Activated CD4-positive, alpha-beta memory T cell treated with anti-CD3 and anti-CD28 coated beads, Interleukin-2, amount 10 ng/mL, durations not matched to agents 7 days and 5 days (primary cell): ENCODE measurements around the gene C19orf44. TPM values are rescaled to one million over a fixed set of nuclear protein-coding genes. Genes with fewer than 3 reads are reported as not detected.

Source experiments
- CTCF ChIA-PET: fragments of 350-600 bp; sonication (Branson Sonifier 250); formaldehyde crosslinking; loops from one replicate; lab custom pipeline; 2021; ENCODE audit warnings: antibody characterized with exemption, inconsistent platforms; lab: Charles Lee
- POLR2A ChIA-PET: fragments of 350-600 bp; sonication (Branson Sonifier 250); formaldehyde crosslinking; loops from one replicate; lab custom pipeline; 2021; ENCODE audit warnings: antibody characterized with exemption; lab: Charles Lee
- DNase-seq: peaks from one replicate; pipeline ENCODE4 v3.0.0-alpha.2; 2020
- H3K27ac Mint-ChIP-seq: one replicate; pipeline ENCODE4 v1.8.0; 2021; ENCODE audit warnings: mild to moderate bottlenecking, mixed read lengths
- H3K27me3 Mint-ChIP-seq: one replicate; pipeline ENCODE4 v1.8.0; 2021; ENCODE audit warnings: mixed read lengths
- H3K36me3 Mint-ChIP-seq: one replicate; pipeline ENCODE4 v1.8.0; 2021; ENCODE audit warnings: low read depth, mixed read lengths
- H3K4me1 Mint-ChIP-seq: one replicate; pipeline ENCODE4 v1.8.0; 2021; ENCODE audit warnings: mixed read lengths
- H3K4me3 Mint-ChIP-seq: one replicate; pipeline ENCODE4 v1.8.0; 2021; ENCODE audit warnings: mild to moderate bottlenecking, mixed read lengths
- H3K9me3 Mint-ChIP-seq: one replicate; pipeline ENCODE4 v1.8.0; 2021; ENCODE audit warnings: mixed read lengths
- total RNA-seq, 2 experiments: library from RNA; stranded (reverse); gene quantifications; one replicate each; pipeline ENCODE4 v1.2.3, GENCODE V29; 2021

Gene C19orf44
- total RNA-seq, 2 experiments from 2014 or later: 2.6 to 3.3 TPM

DNA sequence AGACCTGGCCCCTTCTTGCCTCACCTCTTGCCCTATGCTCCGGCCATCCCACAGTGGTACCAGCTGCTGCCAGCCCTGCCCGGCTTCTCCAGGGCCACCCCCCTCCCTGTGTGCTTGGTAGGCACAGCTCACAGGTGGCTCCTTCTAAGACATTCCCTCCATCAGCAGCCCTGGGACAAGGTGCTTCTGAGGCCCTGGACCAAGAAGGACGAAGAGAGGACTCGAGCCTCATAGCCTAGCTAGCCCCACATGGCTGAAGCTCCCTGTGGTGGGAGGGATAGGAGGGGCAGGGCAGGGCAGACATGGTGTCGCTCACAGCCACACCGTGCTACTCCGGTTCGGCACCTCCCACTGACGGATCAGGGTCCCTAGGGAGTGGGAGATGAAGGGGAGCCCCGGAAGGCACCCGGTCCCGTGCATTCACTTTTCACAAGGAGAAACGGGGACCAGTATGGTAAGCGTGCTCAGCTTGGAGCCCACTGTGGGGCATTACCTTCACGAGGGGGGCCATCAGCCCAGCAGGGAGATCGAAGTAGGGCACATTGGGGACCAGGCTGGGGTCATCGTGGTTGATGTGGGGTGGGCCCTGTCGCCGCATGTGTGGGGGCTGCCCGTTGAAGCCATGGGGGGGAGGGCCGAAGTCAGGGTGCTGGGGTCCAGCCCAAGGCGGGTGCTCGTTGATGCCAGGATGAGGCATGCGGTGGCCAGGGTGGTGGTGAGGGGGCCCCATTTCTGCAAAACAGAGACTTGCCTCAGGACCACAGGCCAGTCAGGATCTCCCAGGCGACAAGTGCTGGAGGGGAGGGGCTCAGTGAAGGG, 26.6 kb downstream of the C19orf44 start:
- H3K4me1 Mint-ChIP-seq: no peaks in the 10 kb centered on the region
- ChIA-PET POLR2A (interaction anchor here (1.3 kb wide), 1 partner anchor 19 kb away, joined by 4 read pairs; no protein-coding TSS in a partner anchor), CTCF (no interaction called here)
- no peaks in the 10 kb centered on the region for H3K9me3 Mint-ChIP-seq
- no peaks in the 10 kb centered on the region for H3K27me3 Mint-ChIP-seq
- no peak overlapping the region for H3K27ac Mint-ChIP-seq
- H3K36me3 Mint-ChIP-seq: peaks cover 70% of the 10 kb centered on the region
- no peak for DNase-seq
- no peak overlapping the region for H3K4me3 Mint-ChIP-seq

DNA sequence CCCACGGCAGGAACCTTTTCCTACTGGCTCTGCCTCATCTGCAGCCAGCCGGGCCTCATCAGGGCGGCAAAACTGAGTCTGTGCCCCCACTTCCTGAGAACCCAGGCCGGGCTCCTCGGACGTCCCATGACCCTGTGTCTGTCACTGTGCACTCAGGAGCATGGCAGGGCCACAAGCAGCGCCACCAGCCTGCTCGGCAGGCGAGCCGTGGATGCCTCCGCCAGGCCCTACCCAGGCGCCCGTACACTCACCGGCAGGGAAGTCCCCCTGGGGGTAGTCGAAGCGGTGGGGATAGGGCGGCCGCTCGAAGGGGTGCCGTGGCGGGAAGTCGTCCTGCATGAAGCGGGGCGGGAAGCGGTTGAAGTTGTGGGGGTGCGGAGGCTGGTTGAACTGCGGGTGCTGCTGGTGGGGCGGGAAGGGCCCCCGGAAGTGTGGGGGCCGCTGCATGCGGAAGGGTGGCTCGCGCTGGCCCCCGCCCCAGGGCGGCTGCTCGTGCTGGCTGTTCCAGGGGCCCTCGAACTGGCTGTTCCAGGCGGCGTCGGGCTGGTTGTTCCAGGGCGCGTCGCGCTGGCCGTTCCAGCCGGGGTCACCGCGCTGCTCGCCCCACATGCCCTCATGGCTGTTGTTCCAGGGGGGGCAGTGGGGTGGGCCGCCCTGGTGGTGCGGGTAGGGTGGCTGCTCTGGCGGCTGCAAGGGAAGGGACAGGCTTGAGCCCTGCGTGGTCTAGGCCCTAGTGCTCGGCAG, 29.0 kb downstream of the C19orf44 start:
- no peaks in the 10 kb centered on the region for H3K27me3 Mint-ChIP-seq
- H3K4me3 Mint-ChIP-seq: no peak overlapping the region
- H3K9me3 Mint-ChIP-seq: no peaks in the 10 kb centered on the region
- POLR2A ChIA-PET: interaction anchor here (0.6 to 1.2 kb wide), 2 partner anchors 18 to 29 kb away, joined by 3 read pairs; partner anchors contain the start of genes C19orf44 and CALR3
- peaks cover 62% of the 10 kb centered on the region for H3K36me3 Mint-ChIP-seq
- CTCF ChIA-PET: no interaction called here
- no peaks in the 10 kb centered on the region for H3K4me1 Mint-ChIP-seq
- DNase-seq: no peak
- H3K27ac Mint-ChIP-seq: no peak overlapping the region

DNA sequence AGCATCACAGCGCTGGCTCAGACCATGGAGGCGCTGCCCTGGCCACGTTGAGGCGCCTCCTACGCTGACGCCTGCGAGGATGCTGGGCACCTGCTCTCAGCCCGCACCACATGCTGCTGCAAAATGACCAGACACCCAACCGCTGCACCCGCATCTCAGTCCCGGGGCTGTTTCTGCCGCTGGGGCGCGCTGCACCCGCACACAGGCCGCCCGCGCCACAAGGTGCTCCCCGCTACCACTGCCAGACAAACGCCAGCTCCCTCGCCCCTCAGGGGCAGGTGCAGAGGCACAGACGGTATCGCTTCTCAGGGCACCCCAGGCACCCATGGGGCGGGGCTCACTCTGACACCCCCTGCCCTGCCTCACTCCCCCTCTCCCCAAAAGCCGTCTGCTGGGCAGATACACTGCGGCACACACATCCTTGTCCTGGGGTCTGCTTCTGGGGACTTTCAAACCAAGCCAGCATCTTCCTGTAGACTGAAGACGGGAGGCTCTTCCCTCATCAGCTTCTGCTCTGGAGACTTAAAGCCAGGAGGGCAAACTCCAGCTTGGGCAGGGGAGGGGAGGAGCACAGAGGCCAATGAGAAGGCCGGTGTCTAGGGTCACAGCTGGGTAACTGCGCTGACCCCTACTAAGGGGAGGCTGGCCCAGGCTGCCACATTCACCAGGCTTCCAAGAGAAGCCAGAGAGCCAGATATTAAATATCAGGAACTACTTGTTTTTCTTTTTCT, 29.7 kb downstream of the C19orf44 start:
- no peak overlapping the region for H3K4me3 Mint-ChIP-seq
- no peaks in the 10 kb centered on the region for H3K9me3 Mint-ChIP-seq
- no peaks in the 10 kb centered on the region for H3K4me1 Mint-ChIP-seq
- no peak overlapping the region for H3K27ac Mint-ChIP-seq
- no peaks in the 10 kb centered on the region for H3K27me3 Mint-ChIP-seq
- DNase-seq: no peak
- ChIA-PET CTCF (interaction anchor here (0.6 to 1.9 kb wide), 3 partner anchors 10 to 84 kb away, joined by 3 to 4 read pairs (median 4); no protein-coding TSS in a partner anchor), POLR2A (interaction anchor here (1.4 kb wide), 1 partner anchor 9 kb away, joined by 5 read pairs; no protein-coding TSS in a partner anchor)
- H3K36me3 Mint-ChIP-seq: peaks cover 59% of the 10 kb centered on the region

DNA sequence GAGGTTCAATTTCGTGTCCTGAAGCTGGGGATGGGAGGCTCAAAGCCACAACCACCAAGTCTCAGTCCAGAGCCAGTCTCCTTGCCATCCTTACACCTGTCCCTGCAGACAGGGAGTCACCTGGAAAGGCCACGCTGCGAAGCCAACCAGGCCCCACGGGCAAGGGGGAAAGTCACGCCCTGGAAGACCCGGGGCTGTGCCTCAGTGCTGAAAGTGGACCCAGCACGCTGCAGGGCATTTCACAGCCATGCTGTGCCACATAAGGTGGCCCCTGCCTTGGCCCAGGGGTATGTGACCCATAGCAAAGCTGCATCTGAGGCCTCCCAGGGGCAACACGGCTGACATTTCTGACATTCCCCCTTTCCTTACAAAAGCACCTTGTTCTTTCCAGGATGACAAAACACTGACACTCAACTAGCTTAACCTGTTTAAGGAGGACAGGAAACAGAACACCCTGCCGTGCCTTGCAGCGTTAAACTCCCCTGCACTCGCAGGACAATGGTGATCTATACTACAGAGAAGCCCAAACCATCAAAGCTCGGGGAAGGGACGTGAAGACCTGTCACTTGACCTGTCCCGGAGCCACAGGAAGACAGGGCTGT, 31.2 kb downstream of the C19orf44 start:
- H3K27me3 Mint-ChIP-seq: no peaks in the 10 kb centered on the region
- no peaks in the 10 kb centered on the region for H3K9me3 Mint-ChIP-seq
- CTCF ChIA-PET: interaction anchor here (0.6 to 1.9 kb wide), 5 partner anchors 12 to 181 kb away, joined by 3 to 6 read pairs (median 4); no protein-coding TSS in a partner anchor
- POLR2A ChIA-PET: interaction anchor here (0.5 to 1.1 kb wide), 4 partner anchors 12 to 99 kb away, joined by 3 to 4 read pairs (median 4); no protein-coding TSS in a partner anchor
- no peak overlapping the region for H3K27ac Mint-ChIP-seq
- DNase-seq: no peak
- H3K4me3 Mint-ChIP-seq: no peak overlapping the region
- peaks cover 63% of the 10 kb centered on the region for H3K36me3 Mint-ChIP-seq
- no peaks in the 10 kb centered on the region for H3K4me1 Mint-ChIP-seq

DNA sequence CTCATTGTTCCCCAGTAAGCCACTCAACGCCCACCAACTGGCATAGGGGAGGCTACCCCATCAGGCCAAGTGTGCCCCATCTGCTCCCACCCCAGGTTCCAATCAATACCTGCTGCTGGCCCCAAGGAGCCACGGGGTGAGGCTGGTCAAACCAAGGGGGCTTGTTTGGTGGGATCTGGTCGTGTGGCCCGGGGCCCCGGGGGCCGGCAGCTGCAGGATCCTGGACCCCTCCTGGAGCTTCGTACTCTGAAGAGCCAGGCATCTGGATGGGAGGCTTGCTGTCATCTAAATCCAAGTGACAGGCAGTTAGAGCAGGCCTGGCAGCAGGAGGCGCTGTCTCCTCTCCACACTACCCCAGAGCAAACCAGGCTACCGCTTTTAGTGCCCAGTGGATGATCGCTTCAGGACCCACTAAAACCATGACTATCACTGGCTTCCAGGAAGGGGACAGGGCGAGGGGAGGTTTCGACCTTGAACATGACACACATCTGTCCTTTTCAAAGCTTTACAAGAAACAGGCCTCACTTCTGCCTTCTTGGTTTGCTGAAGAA, 31.9 kb downstream of the C19orf44 start:
- peak; percentile 62 for DNase-seq
- Mint-ChIP-seq H3K9me3 (no peaks in the 10 kb centered on the region), H3K27ac (no peak overlapping the region), H3K36me3 (peaks cover 60% of the 10 kb centered on the region), H3K4me3 (no peak overlapping the region), H3K4me1 (no peaks in the 10 kb centered on the region), H3K27me3 (no peaks in the 10 kb centered on the region)
- ChIA-PET CTCF (interaction anchor here (1.2 to 1.9 kb wide), 4 partner anchors 13 to 34 kb away, joined by 3 to 6 read pairs (median 4); no protein-coding TSS in a partner anchor), POLR2A (interaction anchor here (0.5 to 1.1 kb wide), 3 partner anchors 22 to 98 kb away, joined by 3 to 4 read pairs (median 3); no protein-coding TSS in a partner anchor)

DNA sequence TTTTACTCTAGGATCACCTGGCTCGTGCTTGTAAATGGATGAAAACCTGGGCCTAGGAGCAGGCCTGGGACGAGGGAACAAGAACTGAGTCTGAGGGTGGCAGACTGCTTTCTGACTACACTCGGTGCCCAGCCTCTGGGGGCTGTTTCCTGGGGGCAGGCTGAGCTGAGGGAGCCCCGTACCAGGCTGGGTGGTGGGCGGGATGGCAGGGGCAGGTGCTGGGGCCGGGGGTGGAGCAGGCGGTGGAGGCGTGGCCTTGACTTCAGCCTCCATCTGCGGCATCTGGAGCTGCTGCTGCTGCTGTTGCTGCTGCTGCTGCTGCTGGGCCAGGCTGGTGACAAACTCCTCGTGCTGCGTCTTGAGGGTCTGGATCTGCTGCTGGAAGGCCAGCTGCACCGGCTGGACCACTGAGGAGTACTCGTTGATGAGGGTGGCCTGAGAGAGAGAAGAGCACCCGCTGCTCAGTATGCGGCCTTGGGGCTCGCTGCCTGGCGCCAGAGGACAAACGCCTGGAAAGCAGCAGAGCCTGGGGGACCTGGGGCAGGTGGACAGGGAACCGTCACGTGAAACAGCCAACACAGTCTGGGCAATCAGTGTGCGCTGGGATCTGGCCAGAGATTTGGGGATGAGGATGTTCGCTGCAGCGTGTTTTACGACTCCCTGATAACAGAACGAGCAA, 33.4 kb downstream of the C19orf44 start:
- H3K36me3 Mint-ChIP-seq: peaks cover 55% of the 10 kb centered on the region
- H3K9me3 Mint-ChIP-seq: no peaks in the 10 kb centered on the region
- no peak overlapping the region for H3K27ac Mint-ChIP-seq
- H3K4me3 Mint-ChIP-seq: no peak overlapping the region
- no peak for DNase-seq
- no peaks in the 10 kb centered on the region for H3K4me1 Mint-ChIP-seq
- POLR2A ChIA-PET: no interaction called here
- CTCF ChIA-PET: interaction anchor here (1.8 kb wide), 1 partner anchor 13 kb away, joined by 6 read pairs; no protein-coding TSS in a partner anchor
- H3K27me3 Mint-ChIP-seq: no peaks in the 10 kb centered on the region

DNA sequence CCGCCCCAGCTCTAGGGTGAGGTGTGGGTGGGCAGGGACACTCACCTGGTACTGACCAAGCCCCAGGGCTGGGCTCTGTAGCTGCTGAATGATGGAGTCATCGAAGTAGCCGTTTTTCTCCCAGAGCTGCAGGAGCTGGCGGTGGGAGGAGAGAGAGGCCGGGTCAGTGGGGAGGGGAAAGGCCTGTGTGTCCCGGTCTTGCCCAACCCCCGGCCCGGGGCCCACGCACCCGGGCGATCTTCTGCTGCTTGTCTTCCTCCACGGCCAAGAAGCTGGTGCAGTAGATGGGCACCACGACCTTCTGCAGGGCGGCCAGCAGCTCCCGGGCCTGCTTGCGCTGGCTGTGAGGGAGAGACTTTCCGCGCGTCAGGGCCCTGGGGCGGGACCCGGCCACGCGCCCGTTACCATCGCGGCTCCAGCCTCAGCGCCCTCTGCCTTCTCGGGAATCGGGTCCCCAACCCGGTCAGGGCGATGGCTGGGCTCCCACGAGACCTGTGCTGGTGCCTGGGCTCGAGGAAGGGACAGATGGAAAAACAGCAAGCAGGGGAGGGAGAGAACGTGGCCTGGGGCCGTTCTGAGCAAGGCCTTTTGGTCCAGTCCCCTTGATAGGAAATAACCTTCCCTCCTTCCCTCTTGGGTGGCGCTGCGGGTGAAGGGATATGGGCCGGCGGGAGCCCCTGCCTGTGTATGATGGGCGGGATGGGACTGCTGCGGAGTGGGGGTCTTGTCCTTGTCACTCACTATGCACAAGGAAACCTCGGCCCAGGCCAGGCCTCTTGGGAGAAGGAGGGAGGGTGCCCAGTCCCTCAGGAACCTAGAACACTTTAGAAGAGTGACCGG, 34.6 kb downstream of the C19orf44 start:
- Mint-ChIP-seq H3K4me3 (no peak overlapping the region), H3K36me3 (peaks cover 59% of the 10 kb centered on the region), H3K27me3 (no peaks in the 10 kb centered on the region), H3K27ac (no peak overlapping the region), H3K4me1 (no peaks in the 10 kb centered on the region), H3K9me3 (no peaks in the 10 kb centered on the region)
- ChIA-PET CTCF (no interaction called here), POLR2A (no interaction called here)
- no peak for DNase-seq

DNA sequence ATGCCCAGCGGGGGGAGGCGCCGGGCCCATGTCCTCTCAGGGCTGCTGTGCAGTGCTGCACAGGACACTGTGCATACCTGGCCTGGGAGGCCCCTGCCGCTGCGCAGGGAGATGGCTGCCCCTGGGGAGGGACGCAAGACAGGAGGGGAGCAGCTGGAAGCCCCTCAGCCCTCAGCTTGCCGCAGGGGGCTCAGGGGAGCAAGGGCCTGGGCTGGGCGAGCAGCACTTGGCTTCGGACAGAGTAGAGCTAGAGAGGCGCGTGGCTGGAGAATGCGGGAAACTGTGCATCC, 35.1 kb downstream of the C19orf44 start:
- POLR2A ChIA-PET: no interaction called here
- CTCF ChIA-PET: no interaction called here
- no peak for DNase-seq
- Mint-ChIP-seq H3K9me3 (no peaks in the 10 kb centered on the region), H3K27me3 (no peaks in the 10 kb centered on the region), H3K27ac (no peak overlapping the region), H3K4me1 (no peaks in the 10 kb centered on the region), H3K4me3 (no peak overlapping the region), H3K36me3 (peaks cover 58% of the 10 kb centered on the region)

DNA sequence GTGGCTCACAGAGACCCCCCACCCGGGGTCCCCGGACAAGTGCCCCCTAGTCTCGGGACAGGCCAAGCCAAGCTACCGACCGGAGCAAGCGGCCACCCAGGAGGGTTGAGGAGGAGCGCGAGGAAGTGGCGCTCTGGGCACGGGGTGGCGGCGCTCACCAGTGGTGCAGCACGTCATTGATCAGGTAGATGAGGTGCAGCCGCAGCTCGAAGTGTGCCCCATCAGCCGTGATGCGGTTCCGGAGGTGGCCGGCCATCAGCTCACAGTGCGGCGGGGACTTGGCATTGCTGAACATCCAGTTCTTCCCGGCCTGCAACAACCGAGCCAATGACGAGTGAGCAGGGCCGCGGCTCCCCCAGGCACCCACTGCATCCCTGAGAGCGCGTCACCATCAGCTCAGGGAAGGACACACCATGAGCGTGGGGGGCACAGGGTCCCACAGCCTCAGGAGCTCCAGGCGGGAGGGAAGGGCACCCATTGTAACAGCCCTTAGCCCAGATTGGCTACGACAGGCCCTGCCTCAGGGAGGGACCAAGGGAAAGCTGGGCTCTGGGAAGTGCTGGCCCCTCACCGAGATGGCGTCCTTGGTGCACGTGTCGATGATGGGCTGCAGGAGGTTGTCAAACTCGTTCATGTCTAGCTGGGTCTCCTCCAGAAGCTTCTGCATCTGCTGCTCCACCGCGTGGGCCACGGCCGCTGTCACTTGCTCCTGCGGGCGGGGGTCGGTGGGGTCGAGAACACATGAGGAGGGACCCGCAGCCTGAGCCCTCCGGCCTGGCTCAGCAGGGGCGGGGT, 36.4 kb downstream of the C19orf44 start:
- no peak for DNase-seq
- Mint-ChIP-seq H3K4me1 (peaks cover 3% of the 10 kb centered on the region), H3K36me3 (peaks cover 58% of the 10 kb centered on the region), H3K4me3 (no peak overlapping the region), H3K9me3 (no peaks in the 10 kb centered on the region), H3K27me3 (no peaks in the 10 kb centered on the region), H3K27ac (no peak overlapping the region)
- CTCF ChIA-PET: no interaction called here
- POLR2A ChIA-PET: no interaction called here

DNA sequence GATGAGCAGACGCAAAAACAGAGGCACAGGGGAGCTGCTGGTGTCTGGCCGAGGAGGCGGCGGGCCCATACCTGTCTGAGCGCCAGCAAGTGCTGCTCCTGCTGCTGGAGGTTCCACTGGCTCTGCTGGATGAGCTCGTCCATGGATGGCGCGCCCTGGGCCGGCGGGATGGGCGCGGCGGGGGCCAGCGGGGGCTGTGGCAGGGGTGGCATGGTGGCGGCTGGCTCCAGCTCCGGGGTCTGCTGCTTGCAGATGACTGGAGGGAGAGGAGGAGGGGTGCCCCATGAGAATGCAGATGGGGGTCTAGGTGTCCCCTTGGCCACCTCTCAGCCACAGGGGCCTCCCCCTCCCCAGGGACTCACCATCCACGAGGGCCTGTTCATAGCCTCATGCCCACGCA, 39.2 kb downstream of the C19orf44 start:
- no peaks in the 10 kb centered on the region for H3K9me3 Mint-ChIP-seq
- no peak for DNase-seq
- no peaks in the 10 kb centered on the region for H3K27me3 Mint-ChIP-seq
- CTCF ChIA-PET: interaction anchor here (0.9 kb wide), 1 partner anchor 29 kb away, joined by 3 read pairs; no protein-coding TSS in a partner anchor
- peaks cover 22% of the 10 kb centered on the region for H3K4me1 Mint-ChIP-seq
- H3K36me3 Mint-ChIP-seq: peaks cover 61% of the 10 kb centered on the region
- no peak overlapping the region for H3K4me3 Mint-ChIP-seq
- no peak overlapping the region for H3K27ac Mint-ChIP-seq
- POLR2A ChIA-PET: no interaction called here
